Right lobe of liver (tissue), 6 donors: ENCODE measurements around the gene SHROOM2. TPM values are rescaled to one million over a fixed set of nuclear protein-coding genes. Genes with fewer than 3 reads are reported as not detected.

ENCODE experiments used
- ATAC-seq, 4 donors: fragments of 200-7000 bp; cut with Tn5 transposase; one replicate each; pipeline ENCODE4 v1.9.1; 2020; ENCODE audit warnings: mild to moderate bottlenecking in 4 of 4, moderate library complexity in 4 of 4
- DNase-seq, 3 donors: peaks; one replicate each; pipeline ENCODE4 v3.0.0-alpha.2; 2020
- H3K27ac ChIP-seq, 3 donors: fragments of 200-600 bp; one replicate each; pipeline ENCODE4 v1.8.0; 2022
- H3K27me3 ChIP-seq, 2 donors: fragments of 200-600 bp; one replicate each; pipeline ENCODE4 v1.8.0; 2022
- H3K36me3 ChIP-seq, 4 donors: fragments of 200-600 bp; sonication (generic) in 1 of 4; one replicate each; pipeline versions ENCODE4 v1.5.1 to v1.8.0; 2017 to 2022; ENCODE audit warnings: control low read depth in 1 of 4
- H3K4me1 ChIP-seq, 4 donors: fragments of 200-600 bp; sonication (generic) in 1 of 4; one replicate each; pipeline versions ENCODE4 v1.5.1 to v1.8.0; 2017 to 2022; ENCODE audit warnings: control low read depth in 1 of 4
- H3K4me3 ChIP-seq, 3 donors: fragments of 200-600 bp; one replicate each; pipeline ENCODE4 v1.8.0; 2022
- H3K9me3 ChIP-seq, 4 donors: fragments of 200-600 bp; sonication (generic) in 1 of 4; one replicate each; pipeline versions ENCODE4 v1.5.1 to v1.8.0; 2017 to 2022; ENCODE audit warnings: control low read depth in 1 of 4
- CTCF ChIP-seq, 4 donors: fragments of 200-600 bp in 3 of 4; fragments of 450-650 bp in 1 of 4; IDR thresholded peaks; one replicate each; pipeline versions ENCODE4 v1.5.1 to v1.8.0; 2016 to 2022; ENCODE audit warnings: antibody characterized with exemption in 4 of 4, mild to moderate bottlenecking in 2 of 4
- POLR2A ChIP-seq: fragments of 450-650 bp; IDR thresholded peaks from one replicate; pipeline ENCODE4 v1.6.1; 2017; ENCODE audit warnings: antibody characterized with exemption, mild to moderate bottlenecking
- WGBS: methylation state at CpG from one replicate; pipeline ENCODE4 v1.1.6; 2018; ENCODE audit warnings: low coverage, low lambda C conversion rate; ENCODE audit not compliant: insufficient coverage; ENCODE audit errors: missing lambda C conversion rate; 5-methylcytosine and 5-hydroxymethylcytosine counted together
- intact Hi-C, 2 donors: fragments of 100-400 bp; cut with DNase I; formaldehyde crosslinking; loops; one replicate each; pipeline versions ENCODE4 v1.11.2 to v1.14.1; 2022
- total RNA-seq, 6 experiments: library from RNA; depleted of rRNA in 2 of 6; stranded (reverse); fragments of >200 nt in 2 of 6; fragmentation: NEBNext Ultra II Directional in 3 of 6; extraction: Animal tissue kit (Norgen Biotek cat#: 25700) in 3 of 6; gene quantifications; one replicate each; pipeline versions ENCODE4 v1.1.0 to v1.2.4, GENCODE V29; 2016 to 2023
- donor health status: DM: no; HTN: yes; CAD: no.
- donor health status: DM: no; HTN: no; CAD: no.
- donor health status: DM: no; HTN: no; CAD: no.
- donor health status: DM: no; HTN: yes; CAD: no.
- donor health status: DM: no; HTN: yes; CAD: no.

SHROOM2 gene
- total RNA-seq, 6 experiments from 2014 or later, result 3.6 to 7.5 (median 3.9) TPM

DNA sequence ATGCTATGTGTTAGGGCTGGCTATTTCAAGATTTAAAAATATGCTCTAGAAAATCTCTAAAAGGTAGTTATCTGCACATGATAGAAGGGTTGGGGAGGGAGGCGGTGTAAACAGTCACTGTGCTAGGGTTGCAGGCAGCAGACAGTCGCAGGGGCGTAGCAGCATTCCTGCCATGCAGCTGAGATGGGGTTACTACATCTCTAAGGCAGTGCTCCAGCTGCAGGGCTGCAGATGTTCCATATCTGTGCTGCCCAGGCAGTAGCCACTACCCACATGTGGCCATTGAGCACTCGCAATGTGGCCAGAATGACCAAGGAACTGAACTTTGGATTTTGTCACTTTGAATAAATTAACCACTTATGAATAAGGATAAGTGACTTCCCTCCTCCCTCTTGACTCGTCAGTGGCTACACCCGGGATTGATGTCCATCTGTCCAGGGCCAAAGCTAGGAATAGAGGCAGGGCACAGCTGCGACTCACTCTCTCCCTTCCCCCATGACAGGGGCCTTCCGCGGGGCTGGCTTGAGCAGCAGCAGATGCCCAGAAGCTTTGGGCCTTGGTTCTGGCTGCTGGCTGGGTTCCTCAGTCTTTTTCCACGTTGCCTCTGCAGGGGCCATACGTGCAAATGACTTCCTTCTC lies 101.5 kb downstream of the SHROOM2 start:
- DNase-seq (no peak), ATAC-seq (no peak)
- Histone ChIP-seq H3K9me3 (no peaks in the 10 kb centered on the region), H3K36me3 (no peaks in the 10 kb centered on the region), H3K4me1 (no peaks in the 10 kb centered on the region), H3K4me3 (no peak overlapping the region), H3K27ac (no peak overlapping the region), H3K27me3 (no peaks in the 10 kb centered on the region)
- 53% methylated on average over 6 of the region's 11 CpGs for WGBS
- intact Hi-C loops, result no loop called here
- TF ChIP-seq POLR2A (no peak), CTCF (IDR thresholded peaks at IDR 0.05) (no peak)

DNA sequence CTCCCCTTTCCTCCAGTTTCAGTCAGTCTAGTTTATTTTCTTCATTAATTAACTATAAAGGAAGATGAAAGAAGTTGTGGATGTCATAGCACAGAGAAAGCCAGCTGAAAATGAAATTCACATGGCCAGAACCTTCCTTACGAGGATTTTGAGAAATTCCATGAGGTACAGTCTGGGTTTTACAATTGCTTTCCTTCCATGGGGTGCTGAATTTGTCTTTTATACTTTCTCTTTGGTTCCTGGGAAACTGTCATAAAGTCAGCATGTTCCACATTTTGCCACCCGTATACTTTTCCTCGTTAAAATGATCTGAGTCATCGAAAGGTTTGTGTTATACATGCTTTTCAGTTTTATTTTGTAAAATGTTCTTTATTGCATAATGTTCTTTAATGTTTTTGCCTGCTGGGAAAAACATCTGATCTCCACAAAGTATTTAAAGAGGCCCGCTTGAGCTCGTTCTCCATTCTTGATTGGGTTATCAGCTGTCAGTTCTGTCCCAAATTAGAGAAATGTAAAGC lies 102.8 kb downstream of the SHROOM2 start:
- DNase-seq, result no peak
- no peaks in the 10 kb centered on the region for H3K27me3 ChIP-seq
- no peak for ATAC-seq
- H3K4me1 ChIP-seq, result no peaks in the 10 kb centered on the region
- H3K27ac ChIP-seq, result no peak overlapping the region
- WGBS, result 63% methylated on average over 6 of the region's 6 CpGs
- no peak for TF ChIP-seq CTCF (IDR thresholded peaks at IDR 0.05)
- TF ChIP-seq POLR2A, result no peak
- no peaks in the 10 kb centered on the region for H3K36me3 ChIP-seq
- H3K4me3 ChIP-seq, result no peak overlapping the region
- H3K9me3 ChIP-seq, result no peaks in the 10 kb centered on the region
- intact Hi-C loops, result no loop called here

GRCh38 chrX:9890681-9891091 lies 104.5 kb downstream of the SHROOM2 start:
- WGBS, result 77% methylated on average over 5 of the region's 24 CpGs
- Histone ChIP-seq H3K27ac (no peak overlapping the region), H3K4me1 (no peaks in the 10 kb centered on the region), H3K9me3 (no peaks in the 10 kb centered on the region), H3K36me3 (no peaks in the 10 kb centered on the region), H3K4me3 (no peak overlapping the region), H3K27me3 (no peaks in the 10 kb centered on the region)
- no peak for ATAC-seq
- TF ChIP-seq POLR2A (no peak), CTCF (IDR thresholded peaks at IDR 0.05) (no peak)
- no peak for DNase-seq
- intact Hi-C loops, result no loop called here

- ATAC-seq (peak in 1 of 4 donors; percentile 8), DNase-seq (no peak)
- WGBS, result 88% methylated on average over 10 of the region's 36 CpGs
- Histone ChIP-seq H3K4me3 (no peak overlapping the region), H3K27me3 (no peaks in the 10 kb centered on the region), H3K9me3 (no peaks in the 10 kb centered on the region), H3K36me3 (peaks cover 0 to 5% (median 0%) of the 10 kb centered on the region in 4 donors), H3K4me1 (no peaks in the 10 kb centered on the region), H3K27ac (no peak overlapping the region)
- TF ChIP-seq POLR2A (no peak), CTCF (IDR thresholded peaks at IDR 0.05) (no peak)
- intact Hi-C loops, result no loop called here
Measured at GRCh38 chrX:9895225-9895912, 109.1 kb downstream of the SHROOM2 start.
